ENCODE measurements around the gene TUBGCP5.

The TUBGCP5 gene

GRCh38 chr15:22951031-22951380 is 88.4 kb downstream of the TUBGCP5 start:
- no peak for DNase-seq

GRCh38 chr15:22950256-22950990 is 88.9 kb downstream of the TUBGCP5 start:
- DNase-seq = no peak

Data from NCI-H2171 treated with DMSO at 0.1 percent for 48 hours (cell line).